GM21529 (cell line): ENCODE data around the gene MYDGF.

Experiments used
- ATAC-seq: cut with Tn5 transposase; IDR thresholded peaks from one replicate; pipeline ENCODE4 v1.9.1; 2021; ENCODE audit not compliant: unreplicated experiment

MYDGF gene

GRCh38 chr19:4676955-4677731 lies 7.0 kb upstream of the MYDGF start:
- ATAC-seq: no peak

- no peak for ATAC-seq
Measured at GRCh38 chr19:4675346-4675745, 5.2 kb upstream of the MYDGF start.

- ATAC-seq: no peak
Measured at GRCh38 chr19:4673726-4674125, 3.6 kb upstream of the MYDGF start.

- ATAC-seq: no peak
Measured at GRCh38 chr19:4673216-4673615, 3.1 kb upstream of the MYDGF start.

- ATAC-seq: no peak
Measured at GRCh38 chr19:4671185-4671851, 1.2 kb upstream of the MYDGF start.

- ATAC-seq: no peak
Measured at GRCh38 chr19:4664642-4665041, 5.5 kb downstream of the MYDGF start.

GRCh38 chr19:4662812-4663211 lies 7.3 kb downstream of the MYDGF start:
- no peak for ATAC-seq

GRCh38 chr19:4662020-4662695 lies 8.0 kb downstream of the MYDGF start:
- no peak for ATAC-seq

GRCh38 chr19:4660993-4661392 lies 9.1 kb downstream of the MYDGF start:
- ATAC-seq: no peak

GRCh38 chr19:4660181-4660791 lies 9.9 kb downstream of the MYDGF start:
- ATAC-seq: no peak

GRCh38 chr19:4657835-4658234 lies 12.3 kb downstream of the MYDGF start:
- ATAC-seq: no peak

GRCh38 chr19:4657262-4657661 lies 12.9 kb downstream of the MYDGF start:
- no peak for ATAC-seq

GRCh38 chr19:4656102-4656501 lies 14.0 kb downstream of the MYDGF start:
- no peak for ATAC-seq

- no peak for ATAC-seq
Measured at GRCh38 chr19:4654437-4655361, 15.4 kb downstream of the MYDGF start.

- ATAC-seq: no peak
Measured at GRCh38 chr19:4653793-4654436, 16.2 kb downstream of the MYDGF start.

- no peak for ATAC-seq
Measured at GRCh38 chr19:4652075-4652474, 18.1 kb downstream of the MYDGF start.

GRCh38 chr19:4650159-4650558 lies 20.0 kb downstream of the MYDGF start:
- ATAC-seq: no peak

- no peak for ATAC-seq
Measured at GRCh38 chr19:4649392-4650047, 20.6 kb downstream of the MYDGF start.
